ENCODE results near the gene AACS.

The AACS gene

DNA sequence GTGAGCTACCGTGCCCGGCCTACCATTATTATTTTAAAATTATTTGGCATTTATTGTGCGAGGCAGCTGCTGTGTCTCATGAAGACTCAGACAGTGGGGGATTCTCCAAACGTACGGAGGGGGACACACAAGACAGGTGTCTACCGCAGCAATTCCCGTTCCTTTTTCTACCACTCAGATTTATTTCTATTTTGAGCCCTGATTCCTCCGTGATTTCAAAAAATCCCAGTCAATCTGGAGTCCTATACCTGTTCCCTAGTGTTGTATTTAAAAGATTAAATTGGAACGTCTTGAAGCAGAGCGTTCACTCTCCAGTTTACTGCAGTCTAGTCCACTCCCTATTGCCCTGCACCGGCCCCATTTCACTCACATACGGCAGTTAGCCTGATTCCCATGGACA is 97.9 kb downstream of the AACS start:
- Histone ChIP-seq H3K4me3 (ENCODE audit: low read length) (no peak overlapping the region), H3K9me2 (replicated peaks; ENCODE audit: control insufficient read depth, low read length) (no peaks in the 10 kb centered on the region), H3K4me1 (ENCODE audit: control insufficient read depth, low read length) (peaks cover 12% of the 10 kb centered on the region), H3K4me2 (ENCODE audit: low read length) (no peak overlapping the region), H3K79me2 (ENCODE audit: control insufficient read depth, low read length) (no peaks in the 10 kb centered on the region), H3K36me3 (ENCODE audit: control insufficient read depth, low read length) (no peaks in the 10 kb centered on the region), H4K20me1 (ENCODE audit: control insufficient read depth, insufficient read depth, low read depth, low read length) (no peaks in the 10 kb centered on the region), H3K9me3 (ENCODE audit: control insufficient read depth, insufficient read depth, low read length) (no peaks in the 10 kb centered on the region), H3K27me3 (ENCODE audit: control insufficient read depth, low read length) (no peaks in the 10 kb centered on the region), H3F3A (ENCODE audit: control insufficient read depth, insufficient read depth) (no peaks in the 10 kb centered on the region), H3K27ac (ENCODE audit: low read depth, low read length) (no peak overlapping the region)
- TF ChIP-seq, protein P1, sequence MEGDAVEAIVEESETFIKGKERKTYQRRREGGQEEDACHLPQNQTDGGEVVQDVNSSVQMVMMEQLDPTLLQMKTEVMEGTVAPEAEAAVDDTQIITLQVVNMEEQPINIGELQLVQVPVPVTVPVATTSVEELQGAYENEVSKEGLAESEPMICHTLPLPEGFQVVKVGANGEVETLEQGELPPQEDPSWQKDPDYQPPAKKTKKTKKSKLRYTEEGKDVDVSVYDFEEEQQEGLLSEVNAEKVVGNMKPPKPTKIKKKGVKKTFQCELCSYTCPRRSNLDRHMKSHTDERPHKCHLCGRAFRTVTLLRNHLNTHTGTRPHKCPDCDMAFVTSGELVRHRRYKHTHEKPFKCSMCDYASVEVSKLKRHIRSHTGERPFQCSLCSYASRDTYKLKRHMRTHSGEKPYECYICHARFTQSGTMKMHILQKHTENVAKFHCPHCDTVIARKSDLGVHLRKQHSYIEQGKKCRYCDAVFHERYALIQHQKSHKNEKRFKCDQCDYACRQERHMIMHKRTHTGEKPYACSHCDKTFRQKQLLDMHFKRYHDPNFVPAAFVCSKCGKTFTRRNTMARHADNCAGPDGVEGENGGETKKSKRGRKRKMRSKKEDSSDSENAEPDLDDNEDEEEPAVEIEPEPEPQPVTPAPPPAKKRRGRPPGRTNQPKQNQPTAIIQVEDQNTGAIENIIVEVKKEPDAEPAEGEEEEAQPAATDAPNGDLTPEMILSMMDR (IDR thresholded peaks at IDR 0.05; ENCODE audit: low read depth, low read length, poor library complexity, severe bottlenecking), result no peak
- TF ChIP-seq EZH2phosphoT487 (IDR thresholded peaks at IDR 0.05; ENCODE audit: borderline replicate concordance, low read length), result no peak

DNA sequence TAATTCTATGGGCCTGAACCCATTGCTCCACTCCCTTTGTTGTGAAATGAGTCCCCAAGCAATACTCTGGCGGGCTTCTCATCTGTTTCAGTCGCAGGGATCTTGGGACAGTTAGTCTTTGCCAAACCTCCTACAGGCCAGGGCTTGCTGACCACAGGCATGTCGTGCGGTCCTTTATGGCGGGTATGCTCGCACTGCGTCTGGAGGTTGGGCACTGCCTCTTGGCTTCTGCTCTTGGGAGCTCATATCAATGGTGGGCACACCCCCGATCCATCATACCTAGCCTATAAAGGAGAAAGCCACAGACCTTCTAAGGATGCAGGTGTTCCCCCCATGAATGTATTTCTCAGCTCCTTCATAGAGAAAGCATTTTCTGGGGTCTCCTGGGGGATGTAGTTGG is 99.3 kb downstream of the AACS start:
- no peaks in the 10 kb centered on the region for H4K20me1 ChIP-seq (ENCODE audit: control insufficient read depth, insufficient read depth, low read depth, low read length)
- TF ChIP-seq, protein P1 (IDR thresholded peaks at IDR 0.05; ENCODE audit: low read depth, low read length, poor library complexity, severe bottlenecking), result no peak
- no peak for TF ChIP-seq EZH2phosphoT487 (IDR thresholded peaks at IDR 0.05; ENCODE audit: borderline replicate concordance, low read length)
- no peak overlapping the region for H3K4me3 ChIP-seq (ENCODE audit: low read length)
- H3K79me2 ChIP-seq (ENCODE audit: control insufficient read depth, low read length), result no peaks in the 10 kb centered on the region
- H3K27ac ChIP-seq (ENCODE audit: low read depth, low read length), result no peak overlapping the region
- H3K27me3 ChIP-seq (ENCODE audit: control insufficient read depth, low read length), result no peaks in the 10 kb centered on the region
- peaks cover 13% of the 10 kb centered on the region for H3K4me1 ChIP-seq (ENCODE audit: control insufficient read depth, low read length)
- no peaks in the 10 kb centered on the region for H3K9me2 ChIP-seq (replicated peaks; ENCODE audit: control insufficient read depth, low read length)
- H3K36me3 ChIP-seq (ENCODE audit: control insufficient read depth, low read length), result no peaks in the 10 kb centered on the region
- no peaks in the 10 kb centered on the region for H3F3A ChIP-seq (ENCODE audit: control insufficient read depth, insufficient read depth)
- H3K4me2 ChIP-seq (ENCODE audit: low read length), result no peak overlapping the region
- H3K9me3 ChIP-seq (ENCODE audit: control insufficient read depth, insufficient read depth, low read length), result no peaks in the 10 kb centered on the region

DNA sequence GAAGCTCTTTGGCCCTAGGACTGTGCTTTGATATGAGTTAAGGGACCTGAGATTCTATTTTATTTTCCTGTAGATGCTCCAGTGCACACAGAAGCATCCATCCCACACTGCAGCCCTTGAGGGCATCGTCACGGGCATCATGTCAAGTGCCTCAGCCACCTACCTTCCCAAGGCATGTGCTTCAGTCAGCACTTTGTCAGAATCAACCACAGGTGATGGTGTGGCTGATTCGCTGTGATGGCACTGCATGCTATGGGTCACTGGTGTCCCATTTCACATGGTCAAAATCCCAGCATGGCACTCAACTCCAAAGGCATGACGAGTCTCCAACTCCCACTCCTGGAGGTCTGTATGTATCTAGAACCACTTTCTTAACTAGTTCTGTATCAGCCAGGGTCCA is 100.8 kb downstream of the AACS start:
- no peaks in the 10 kb centered on the region for H3K27me3 ChIP-seq (ENCODE audit: control insufficient read depth, low read length)
- H4K20me1 ChIP-seq (ENCODE audit: control insufficient read depth, insufficient read depth, low read depth, low read length), result no peaks in the 10 kb centered on the region
- no peak overlapping the region for H3K4me2 ChIP-seq (ENCODE audit: low read length)
- no peak overlapping the region for H3K4me3 ChIP-seq (ENCODE audit: low read length)
- peaks cover 15% of the 10 kb centered on the region for H3K4me1 ChIP-seq (ENCODE audit: control insufficient read depth, low read length)
- H3K27ac ChIP-seq (ENCODE audit: low read depth, low read length), result no peak overlapping the region
- H3K9me2 ChIP-seq (replicated peaks; ENCODE audit: control insufficient read depth, low read length), result no peaks in the 10 kb centered on the region
- no peaks in the 10 kb centered on the region for H3F3A ChIP-seq (ENCODE audit: control insufficient read depth, insufficient read depth)
- no peaks in the 10 kb centered on the region for H3K79me2 ChIP-seq (ENCODE audit: control insufficient read depth, low read length)
- no peak for TF ChIP-seq EZH2phosphoT487 (IDR thresholded peaks at IDR 0.05; ENCODE audit: borderline replicate concordance, low read length)
- TF ChIP-seq, protein P1 (IDR thresholded peaks at IDR 0.05; ENCODE audit: low read depth, low read length, poor library complexity, severe bottlenecking), result no peak
- no peaks in the 10 kb centered on the region for H3K36me3 ChIP-seq (ENCODE audit: control insufficient read depth, low read length)
- H3K9me3 ChIP-seq (ENCODE audit: control insufficient read depth, insufficient read depth, low read length), result no peaks in the 10 kb centered on the region

DNA sequence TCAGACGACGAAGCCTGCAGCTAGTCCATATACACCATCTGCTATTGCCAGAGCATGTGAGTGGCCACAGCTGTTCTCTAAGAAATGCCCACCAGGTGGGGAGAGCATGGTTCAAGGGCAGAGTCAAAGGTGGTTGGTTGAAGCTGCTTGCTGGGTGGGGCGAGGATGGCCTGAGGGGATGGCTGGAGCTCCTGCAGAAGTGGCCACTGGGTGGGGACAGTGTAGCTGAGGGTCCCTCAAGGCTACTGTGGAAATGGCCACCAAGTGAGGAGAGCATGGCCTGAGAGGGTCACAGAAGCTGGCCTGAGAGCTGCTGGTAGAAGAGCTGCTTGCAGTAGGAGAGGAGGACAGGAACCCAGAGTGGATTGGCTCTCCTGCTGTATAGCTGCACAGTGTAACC is 102.4 kb downstream of the AACS start:
- no peaks in the 10 kb centered on the region for H3F3A ChIP-seq (ENCODE audit: control insufficient read depth, insufficient read depth)
- H3K4me2 ChIP-seq (ENCODE audit: low read length), result no peak overlapping the region
- H3K9me2 ChIP-seq (replicated peaks; ENCODE audit: control insufficient read depth, low read length), result no peaks in the 10 kb centered on the region
- no peak overlapping the region for H3K4me3 ChIP-seq (ENCODE audit: low read length)
- H3K27me3 ChIP-seq (ENCODE audit: control insufficient read depth, low read length), result no peaks in the 10 kb centered on the region
- H3K79me2 ChIP-seq (ENCODE audit: control insufficient read depth, low read length), result no peaks in the 10 kb centered on the region
- no peaks in the 10 kb centered on the region for H4K20me1 ChIP-seq (ENCODE audit: control insufficient read depth, insufficient read depth, low read depth, low read length)
- no peaks in the 10 kb centered on the region for H3K9me3 ChIP-seq (ENCODE audit: control insufficient read depth, insufficient read depth, low read length)
- TF ChIP-seq EZH2phosphoT487 (IDR thresholded peaks at IDR 0.05; ENCODE audit: borderline replicate concordance, low read length), result no peak
- TF ChIP-seq, protein P1 (IDR thresholded peaks at IDR 0.05; ENCODE audit: low read depth, low read length, poor library complexity, severe bottlenecking), result no peak
- H3K4me1 ChIP-seq (ENCODE audit: control insufficient read depth, low read length), result peaks cover 11% of the 10 kb centered on the region; the same call in 1 of the 2 replicates
- no peaks in the 10 kb centered on the region for H3K36me3 ChIP-seq (ENCODE audit: control insufficient read depth, low read length)
- H3K27ac ChIP-seq (ENCODE audit: low read depth, low read length), result no peak overlapping the region

Measured in DOHH2 (cell line).